SIG-M5 treated with dmso at 0.1 percent for 504 hours (cell line): ENCODE results near the gene DAB2IP.

Experiments used
- DNase-seq: peaks from one replicate; lab custom pipeline; 2025; ENCODE audit not compliant: unreplicated experiment; lab: John Stamatoyannopoulos, UW

Gene DAB2IP

DNA sequence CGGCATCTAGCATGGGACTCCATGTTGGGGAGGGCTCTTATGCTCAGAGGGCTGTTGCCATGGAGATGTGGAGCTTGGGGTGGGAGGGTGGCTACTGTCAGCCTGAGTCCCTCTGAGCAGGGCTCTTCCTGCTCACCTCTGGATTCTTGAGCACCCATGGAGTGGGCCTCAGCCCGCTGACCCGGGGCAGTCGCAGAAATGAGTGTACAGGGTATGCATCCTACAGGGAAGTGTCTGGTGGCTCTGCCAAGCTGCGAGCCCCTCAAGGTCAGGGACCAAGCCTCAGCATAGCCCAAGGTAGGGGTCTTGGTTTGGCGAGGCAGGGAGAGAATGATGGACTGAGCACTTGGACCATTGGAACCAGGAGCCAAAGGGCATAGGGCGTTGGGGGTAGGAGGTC, 104.1 kb downstream of the DAB2IP start:
- no peak for DNase-seq

DNA sequence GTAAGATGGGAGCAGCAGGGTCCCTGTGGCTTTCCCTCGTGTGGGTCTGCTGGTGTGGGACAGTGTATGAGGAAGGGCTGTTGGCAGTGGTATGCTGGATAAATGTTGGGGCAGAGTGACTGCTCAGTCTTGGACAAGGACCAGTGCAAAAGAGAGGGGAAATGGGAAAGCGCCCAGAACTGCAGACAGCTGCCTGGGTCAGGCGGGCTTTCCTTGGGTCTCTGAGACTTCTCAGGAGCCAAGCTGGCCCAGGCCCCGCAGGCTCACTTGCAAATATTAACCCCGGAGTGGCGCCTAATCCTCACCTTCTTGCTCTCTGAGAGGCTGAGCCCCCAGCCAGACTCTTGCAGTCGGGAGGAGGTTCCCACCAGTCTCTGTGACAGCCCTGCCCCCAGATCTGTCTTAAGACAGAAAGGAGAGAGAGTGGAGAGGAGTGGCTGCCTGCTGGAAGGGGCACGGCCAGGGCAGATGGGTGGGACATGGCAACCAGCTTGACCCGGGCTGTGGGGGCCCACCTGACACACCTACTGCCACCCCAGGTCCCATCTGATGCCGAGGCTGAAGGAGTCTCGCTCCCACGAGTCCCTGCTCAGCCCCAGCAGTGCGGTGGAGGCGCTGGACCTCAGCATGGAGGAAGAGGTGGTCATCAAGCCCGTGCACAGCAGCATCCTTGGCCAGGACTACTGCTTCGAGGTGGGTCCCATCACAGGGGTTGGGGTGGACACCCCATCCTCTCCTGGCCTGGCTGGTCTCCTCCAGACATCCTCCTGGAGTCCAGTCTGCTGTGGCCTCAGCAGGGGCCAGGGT, 105.2 kb downstream of the DAB2IP start:
- no peak for DNase-seq

- no peak for DNase-seq
Observed at GRCh38 chr9:121757281-121757585, 105.8 kb downstream of the DAB2IP start.

DNA sequence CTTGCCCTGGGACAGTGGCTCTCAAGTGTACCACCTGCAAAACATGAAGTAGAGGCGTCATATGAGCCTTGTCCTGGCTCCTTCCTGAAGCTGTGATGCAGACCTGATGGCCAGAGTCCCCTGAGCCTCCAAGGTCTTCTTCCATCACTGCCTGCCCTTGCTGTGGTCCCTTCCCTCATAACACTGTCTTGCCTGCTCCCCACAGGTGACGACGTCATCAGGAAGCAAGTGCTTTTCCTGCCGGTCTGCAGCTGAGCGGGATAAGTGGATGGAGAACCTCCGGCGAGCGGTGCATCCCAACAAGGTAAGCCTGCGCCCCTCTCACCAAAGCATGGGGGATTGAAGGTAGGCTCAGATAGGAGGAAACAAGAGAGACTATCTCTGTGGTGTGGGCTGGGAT, 107.3 kb downstream of the DAB2IP start:
- DNase-seq = no peak

- no peak for DNase-seq
Observed at GRCh38 chr9:121759996-121760395, 108.6 kb downstream of the DAB2IP start.

DNA sequence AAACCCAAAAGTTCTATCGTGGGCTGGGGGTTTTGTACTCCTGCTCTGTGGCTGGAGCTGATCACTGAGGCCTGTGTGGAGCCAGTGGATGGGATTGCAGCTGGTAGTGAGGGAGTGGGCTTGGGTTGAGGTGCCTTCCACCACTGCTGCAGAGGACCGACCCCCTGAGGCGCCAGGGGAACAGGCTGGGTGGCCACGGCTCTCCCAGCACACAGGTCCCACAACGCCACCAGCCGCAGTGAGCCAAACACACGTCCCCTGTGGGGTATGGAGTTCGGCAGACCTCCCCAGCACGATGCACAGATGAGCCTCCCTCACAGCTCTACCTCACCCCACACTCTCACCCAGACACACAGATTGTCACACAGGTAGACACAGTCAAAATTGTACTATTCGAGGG, 109.1 kb downstream of the DAB2IP start:
- DNase-seq = no peak

DNA sequence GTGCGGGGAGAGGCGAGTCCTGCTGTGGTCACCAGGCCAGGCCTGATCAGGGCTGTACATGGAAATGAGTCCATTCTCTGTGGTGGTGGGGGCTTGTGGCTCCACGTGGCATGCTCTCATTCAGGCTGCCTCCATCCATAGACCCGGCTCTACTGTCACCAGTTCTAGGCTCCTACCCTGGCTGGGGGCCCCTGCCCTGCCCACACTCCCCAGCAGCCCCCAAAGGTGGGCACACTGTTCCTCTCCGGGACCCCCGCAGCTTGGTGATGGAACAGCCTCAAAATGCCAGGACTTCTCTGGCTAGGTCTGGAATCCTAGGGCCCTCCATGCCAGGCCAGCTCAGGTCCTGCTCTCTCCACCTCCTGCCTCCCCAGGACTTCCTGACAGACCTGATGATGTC, 111.7 kb downstream of the DAB2IP start:
- no peak for DNase-seq

GRCh38 chr9:121763561-121764370, 112.3 kb downstream of the DAB2IP start:
- no peak for DNase-seq

GRCh38 chr9:121764371-121764730, 112.9 kb downstream of the DAB2IP start:
- DNase-seq = no peak

DNA sequence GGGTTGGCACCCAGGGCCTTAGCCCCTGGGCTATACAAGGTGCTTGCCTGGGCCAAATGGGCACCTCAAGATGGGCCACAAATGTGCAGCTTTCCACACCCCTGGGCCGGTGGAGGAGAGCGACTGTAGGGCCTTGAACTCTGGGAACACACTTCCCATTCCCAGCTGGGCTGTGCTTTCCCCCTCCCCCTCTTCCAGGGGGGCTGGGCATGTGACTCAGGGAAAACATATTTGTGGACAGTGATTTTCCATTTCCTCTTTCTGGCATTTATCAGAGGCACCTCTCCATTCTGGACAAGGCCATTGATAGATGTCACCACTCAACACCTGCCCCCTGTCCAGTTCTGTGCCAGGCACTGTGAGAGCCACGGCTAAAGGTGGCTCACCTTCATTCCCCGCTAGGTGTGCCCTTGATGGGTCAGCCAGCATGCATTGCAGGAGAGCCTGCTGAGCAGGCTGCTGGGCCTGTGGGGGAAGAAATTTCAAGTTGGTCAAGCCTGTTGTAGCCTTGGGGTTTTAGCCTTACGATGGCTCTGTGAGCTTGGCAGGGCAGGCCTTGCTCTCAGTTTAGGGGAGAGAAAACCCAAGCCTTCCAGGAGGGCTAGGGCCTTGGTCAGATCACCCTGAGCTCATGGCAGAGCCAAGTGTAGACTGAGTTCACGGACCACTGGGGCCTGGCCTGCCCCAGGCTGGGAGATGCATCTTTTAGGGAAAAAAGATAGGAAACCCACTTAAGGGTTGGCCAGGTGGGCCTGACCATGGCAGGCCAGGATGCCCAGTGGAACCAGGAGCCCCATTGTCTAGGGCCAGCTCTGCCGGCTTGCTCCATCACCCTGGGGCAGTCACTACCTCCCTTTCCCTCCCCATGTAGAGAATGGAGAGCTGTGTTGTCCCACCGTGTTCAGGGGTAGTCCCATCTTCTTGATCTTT, 113.9 kb downstream of the DAB2IP start:
- no peak for DNase-seq

DNA sequence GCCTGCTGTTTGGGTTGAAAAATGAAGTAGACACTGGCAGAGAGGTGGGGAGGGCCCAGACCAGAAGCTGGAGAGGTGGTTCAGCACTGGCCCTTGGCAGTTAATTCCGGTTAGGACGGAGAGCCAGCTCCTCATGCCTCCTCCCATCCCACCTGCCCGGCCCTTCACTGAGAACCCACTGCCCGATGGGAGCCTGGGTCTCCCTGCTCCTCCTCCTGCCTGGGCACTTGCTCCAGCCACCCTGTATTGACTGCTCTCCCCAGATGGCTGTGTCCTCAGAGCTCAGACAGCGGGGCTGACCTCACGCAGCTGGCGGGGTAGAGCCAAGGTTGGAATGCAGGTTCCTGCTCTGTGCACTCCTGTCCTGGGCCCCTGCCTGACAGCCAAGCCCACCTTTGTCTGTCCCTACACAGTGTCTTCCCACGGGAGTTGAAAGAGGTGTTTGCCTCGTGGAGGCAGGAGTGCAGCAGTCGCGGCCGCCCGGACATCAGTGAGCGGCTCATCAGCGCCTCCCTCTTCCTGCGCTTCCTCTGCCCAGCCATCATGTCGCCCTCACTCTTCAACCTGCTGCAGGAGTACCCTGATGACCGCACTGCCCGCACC, 114.7 kb downstream of the DAB2IP start:
- DNase-seq = no peak

- no peak for DNase-seq
Observed at GRCh38 chr9:121767171-121767769, 115.8 kb downstream of the DAB2IP start.

- DNase-seq = no peak
Observed at GRCh38 chr9:121768416-121769015, 117.1 kb downstream of the DAB2IP start.

DNA sequence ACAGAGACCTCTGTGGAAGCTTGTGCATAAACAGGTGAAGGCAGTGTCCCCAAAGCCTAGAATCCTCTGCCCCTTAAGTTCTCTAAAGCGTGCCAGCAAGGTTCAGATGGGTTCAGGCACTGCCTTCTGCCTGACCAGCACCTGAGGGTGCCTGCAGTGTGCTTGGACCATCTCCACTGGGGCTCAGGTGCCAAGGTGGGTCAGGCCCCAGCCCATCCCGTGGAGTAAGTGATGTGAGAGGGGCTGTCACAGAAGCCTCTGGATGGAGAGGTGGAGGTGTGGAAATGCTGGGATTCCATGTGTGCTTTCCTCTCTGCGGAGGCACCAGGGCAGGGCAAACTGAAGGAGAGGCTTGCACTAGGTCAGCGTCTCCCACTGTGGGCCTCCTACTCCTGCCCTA, 118.5 kb downstream of the DAB2IP start:
- no peak for DNase-seq

GRCh38 chr9:121770415-121771273, 119.2 kb downstream of the DAB2IP start:
- no peak for DNase-seq

GRCh38 chr9:121771418-121771817, 120.0 kb downstream of the DAB2IP start:
- no peak for DNase-seq

- no peak for DNase-seq
Observed at GRCh38 chr9:121771851-121772599, 120.6 kb downstream of the DAB2IP start.

- DNase-seq = no peak
Observed at GRCh38 chr9:121772600-121773285, 121.3 kb downstream of the DAB2IP start.
